Endothelial cell (in vitro differentiated cells): ENCODE measurements around the gene FNBP1. TPM values are rescaled to one million over a fixed set of nuclear protein-coding genes. Genes with fewer than 3 reads are reported as not detected.

Experiments
- DNase-seq: peaks from one replicate; pipeline ENCODE4 v3.0.0; 2021; ENCODE audit warnings: low spot score
- H3K27ac Mint-ChIP-seq: one replicate; pipeline ENCODE4 v1.8.0; 2021; ENCODE audit warnings: mixed read lengths, inconsistent platforms; ENCODE audit not compliant: unreplicated experiment
- H3K27me3 Mint-ChIP-seq: one replicate; pipeline ENCODE4 v1.8.0; 2021; ENCODE audit warnings: mild to moderate bottlenecking, moderate library complexity, mixed read lengths, inconsistent platforms; ENCODE audit not compliant: unreplicated experiment
- H3K36me3 Mint-ChIP-seq: one replicate; pipeline ENCODE4 v1.8.0; 2021; ENCODE audit warnings: mild to moderate bottlenecking, low read depth, mixed read lengths, inconsistent platforms; ENCODE audit not compliant: unreplicated experiment
- H3K4me1 Mint-ChIP-seq: one replicate; pipeline ENCODE4 v1.8.0; 2021; ENCODE audit warnings: mild to moderate bottlenecking, mixed read lengths, inconsistent platforms; ENCODE audit not compliant: unreplicated experiment
- H3K4me3 Mint-ChIP-seq: one replicate; pipeline ENCODE4 v1.8.0; 2021; ENCODE audit warnings: mild to moderate bottlenecking, mixed read lengths, inconsistent platforms; ENCODE audit not compliant: unreplicated experiment
- H3K9me3 Mint-ChIP-seq: one replicate; pipeline ENCODE4 v1.8.0; 2021; ENCODE audit warnings: mixed read lengths, inconsistent platforms; ENCODE audit not compliant: unreplicated experiment
- total RNA-seq: library from RNA; stranded (reverse); fragmentation: NEBNext Ultra II Directional; extraction: Animal tissue kit (Norgen Biotek cat#: 25700); gene quantifications from one replicate; pipeline ENCODE4 v1.2.1, GENCODE V29; 2021; ENCODE audit not compliant: unreplicated experiment
- TF ChIP-seq, protein P1 (sequence below): fragments of 200-600 bp; sonication (generic); IDR thresholded peaks from one replicate; pipeline ENCODE4 v1.5.0; 2021; ENCODE audit warnings: antibody characterized with exemption; ENCODE audit not compliant: unreplicated experiment

Gene FNBP1
- total RNA-seq, 1 donor from 2014 or later: 119 TPM

- no peak for DNase-seq
- TF ChIP-seq, protein P1, sequence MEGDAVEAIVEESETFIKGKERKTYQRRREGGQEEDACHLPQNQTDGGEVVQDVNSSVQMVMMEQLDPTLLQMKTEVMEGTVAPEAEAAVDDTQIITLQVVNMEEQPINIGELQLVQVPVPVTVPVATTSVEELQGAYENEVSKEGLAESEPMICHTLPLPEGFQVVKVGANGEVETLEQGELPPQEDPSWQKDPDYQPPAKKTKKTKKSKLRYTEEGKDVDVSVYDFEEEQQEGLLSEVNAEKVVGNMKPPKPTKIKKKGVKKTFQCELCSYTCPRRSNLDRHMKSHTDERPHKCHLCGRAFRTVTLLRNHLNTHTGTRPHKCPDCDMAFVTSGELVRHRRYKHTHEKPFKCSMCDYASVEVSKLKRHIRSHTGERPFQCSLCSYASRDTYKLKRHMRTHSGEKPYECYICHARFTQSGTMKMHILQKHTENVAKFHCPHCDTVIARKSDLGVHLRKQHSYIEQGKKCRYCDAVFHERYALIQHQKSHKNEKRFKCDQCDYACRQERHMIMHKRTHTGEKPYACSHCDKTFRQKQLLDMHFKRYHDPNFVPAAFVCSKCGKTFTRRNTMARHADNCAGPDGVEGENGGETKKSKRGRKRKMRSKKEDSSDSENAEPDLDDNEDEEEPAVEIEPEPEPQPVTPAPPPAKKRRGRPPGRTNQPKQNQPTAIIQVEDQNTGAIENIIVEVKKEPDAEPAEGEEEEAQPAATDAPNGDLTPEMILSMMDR: no peak
- no peak overlapping the region for H3K4me3 Mint-ChIP-seq
- no peak overlapping the region for H3K27ac Mint-ChIP-seq
- no peaks in the 10 kb centered on the region for H3K27me3 Mint-ChIP-seq
- H3K36me3 Mint-ChIP-seq: peaks cover 16% of the 10 kb centered on the region
- no peaks in the 10 kb centered on the region for H3K9me3 Mint-ChIP-seq
- H3K4me1 Mint-ChIP-seq: no peaks in the 10 kb centered on the region
Measured at GRCh38 chr9:129916707-129917106, 126.3 kb downstream of the FNBP1 start.

DNA sequence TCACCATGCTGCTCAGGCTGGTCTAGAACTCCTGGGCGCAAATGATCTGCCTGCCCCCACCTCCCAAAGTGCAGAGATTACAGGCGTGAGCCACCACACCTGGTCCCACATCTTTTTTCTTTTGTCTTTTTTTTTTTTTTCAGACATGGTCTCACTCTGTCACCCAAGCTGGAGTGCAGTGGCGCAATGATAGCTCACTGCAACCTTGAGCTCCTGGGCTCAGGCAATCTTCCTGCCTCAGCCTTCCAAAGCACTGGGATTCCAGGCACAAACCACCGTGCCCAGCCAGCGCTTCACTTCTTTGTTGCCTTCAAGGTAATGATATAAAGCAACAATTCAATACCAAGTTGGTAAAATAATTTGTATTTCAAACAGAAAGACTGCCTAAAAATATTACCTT lies 128.9 kb downstream of the FNBP1 start:
- Mint-ChIP-seq H3K36me3 (peaks cover 19% of the 10 kb centered on the region), H3K4me1 (no peaks in the 10 kb centered on the region), H3K27me3 (no peaks in the 10 kb centered on the region), H3K27ac (no peak overlapping the region), H3K9me3 (no peaks in the 10 kb centered on the region), H3K4me3 (no peak overlapping the region)
- DNase-seq: no peak
- TF ChIP-seq, protein P1: no peak

GRCh38 chr9:129910628-129911567 lies 132.1 kb downstream of the FNBP1 start:
- Mint-ChIP-seq H3K4me3 (peak overlapping the region; percentile 24), H3K27me3 (peaks cover 2% of the 10 kb centered on the region), H3K36me3 (peaks cover 30% of the 10 kb centered on the region), H3K27ac (no peak overlapping the region), H3K4me1 (no peaks in the 10 kb centered on the region), H3K9me3 (no peaks in the 10 kb centered on the region)
- no peak for DNase-seq
- TF ChIP-seq, protein P1: no peak

DNA sequence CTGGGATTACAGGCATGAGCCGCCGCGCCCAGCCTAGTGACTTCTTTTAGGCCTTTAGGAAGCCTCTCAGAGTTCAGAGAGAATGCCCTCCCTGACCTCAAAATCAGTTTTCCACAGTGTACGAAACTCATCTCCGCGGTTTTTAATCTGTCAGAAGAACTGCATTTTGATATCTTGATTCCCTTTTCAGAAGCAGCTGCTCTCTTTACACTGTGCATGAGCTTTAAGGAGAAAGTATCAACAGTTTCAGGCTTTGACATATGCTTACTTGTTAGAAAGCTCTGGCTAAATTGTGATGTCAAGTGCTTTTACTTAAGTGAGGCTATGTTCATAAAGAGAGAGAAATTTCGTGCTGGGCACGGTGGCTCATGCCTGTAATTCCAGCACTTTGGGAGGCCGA lies 133.1 kb downstream of the FNBP1 start:
- Mint-ChIP-seq H3K36me3 (peaks cover 39% of the 10 kb centered on the region), H3K27me3 (peaks cover 2% of the 10 kb centered on the region), H3K4me1 (peaks cover 5% of the 10 kb centered on the region), H3K4me3 (no peak overlapping the region), H3K9me3 (no peaks in the 10 kb centered on the region), H3K27ac (no peak overlapping the region)
- TF ChIP-seq, protein P1: no peak
- DNase-seq: no peak

- TF ChIP-seq, protein P1: no peak
- peak overlapping the region; percentile 23 for H3K4me3 Mint-ChIP-seq
- peaks cover 13% of the 10 kb centered on the region for H3K4me1 Mint-ChIP-seq
- peaks cover 2% of the 10 kb centered on the region for H3K27me3 Mint-ChIP-seq
- no peaks in the 10 kb centered on the region for H3K9me3 Mint-ChIP-seq
- peaks cover 48% of the 10 kb centered on the region for H3K36me3 Mint-ChIP-seq
- H3K27ac Mint-ChIP-seq: no peak overlapping the region
- DNase-seq: no peak
Measured at GRCh38 chr9:129908906-129909305, 134.1 kb downstream of the FNBP1 start.
